A375 (cell line): ENCODE data around the gene IL17REL. TPM values are rescaled to one million over a fixed set of nuclear protein-coding genes. Genes with fewer than 3 reads are reported as not detected.

Experiments
- small RNA-seq: library from RNA; depleted of rRNA; stranded (forward); fragments of <200 nt; gene quantifications from one replicate; pipeline ENCODE3, GENCODE V24; 2014
- total RNA-seq: library from RNA; depleted of rRNA; stranded (reverse); fragments of >200 nt; shearing (Covaris generic); gene quantifications from 2 replicates; pipeline ENCODE4 v1.2.3, GENCODE V29; 2014; rRNA removed

The IL17REL gene
- total RNA-seq: not detected in 2 replicates

DNA sequence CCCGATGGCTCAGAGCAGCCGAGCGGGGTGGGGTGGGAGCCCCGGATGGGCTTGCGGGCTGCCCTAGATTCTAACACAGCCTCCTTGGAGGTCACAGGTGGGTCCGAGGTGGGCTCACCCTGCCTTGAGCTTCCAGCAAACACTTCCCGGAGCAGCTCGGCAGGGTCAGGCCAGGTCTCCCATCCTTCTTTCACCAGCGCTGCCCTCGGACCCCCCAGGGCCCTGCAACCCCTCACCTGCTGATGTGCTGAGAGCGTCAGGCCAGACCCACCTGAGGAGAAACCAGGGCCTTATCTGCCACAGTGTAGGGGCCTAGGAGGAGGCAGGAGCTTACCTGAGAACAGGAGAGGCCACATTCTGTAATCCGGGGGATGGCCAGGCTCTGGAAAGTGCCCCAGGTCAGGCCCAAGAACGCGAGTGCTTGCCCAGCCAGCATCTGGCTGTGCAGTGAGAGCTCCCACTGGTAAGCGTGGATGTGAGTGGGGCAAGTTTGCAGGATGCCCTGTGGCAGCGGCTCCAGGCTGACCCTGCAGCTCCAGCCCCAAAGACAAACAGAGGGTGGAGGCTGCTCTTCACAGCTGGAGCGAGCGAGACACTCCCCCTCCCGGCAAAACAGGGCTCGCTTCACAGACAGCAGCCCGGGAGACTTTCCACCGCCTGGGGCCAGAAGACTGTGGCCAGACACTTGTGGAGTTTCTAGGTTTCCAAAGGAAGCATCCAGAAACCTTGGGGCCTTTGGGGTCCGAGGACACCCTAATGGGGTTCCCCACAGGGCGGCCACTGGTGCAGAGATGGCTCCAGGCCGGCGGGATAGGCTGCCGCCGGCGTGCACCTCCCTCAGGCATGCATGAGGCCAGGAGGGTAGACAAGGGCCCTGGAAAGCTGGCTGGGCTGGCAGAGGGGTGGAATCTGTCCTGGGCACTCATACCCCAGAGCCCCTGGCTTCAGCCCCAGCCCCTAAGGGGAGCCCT is at the start of gene IL17REL:
TSS of gene IL17REL (minus strand) at position 555 of the 971 bp plus-strand sequence. CDS start at position 436, 119 bp downstream.

GRCh38 chr22:50058061-50058905 is 45.7 kb upstream of the IL17REL start, which contains the start of gene TTLL8:
Gene TTLL8, minus strand, starts transcription at chr22:50058298.

DNA sequence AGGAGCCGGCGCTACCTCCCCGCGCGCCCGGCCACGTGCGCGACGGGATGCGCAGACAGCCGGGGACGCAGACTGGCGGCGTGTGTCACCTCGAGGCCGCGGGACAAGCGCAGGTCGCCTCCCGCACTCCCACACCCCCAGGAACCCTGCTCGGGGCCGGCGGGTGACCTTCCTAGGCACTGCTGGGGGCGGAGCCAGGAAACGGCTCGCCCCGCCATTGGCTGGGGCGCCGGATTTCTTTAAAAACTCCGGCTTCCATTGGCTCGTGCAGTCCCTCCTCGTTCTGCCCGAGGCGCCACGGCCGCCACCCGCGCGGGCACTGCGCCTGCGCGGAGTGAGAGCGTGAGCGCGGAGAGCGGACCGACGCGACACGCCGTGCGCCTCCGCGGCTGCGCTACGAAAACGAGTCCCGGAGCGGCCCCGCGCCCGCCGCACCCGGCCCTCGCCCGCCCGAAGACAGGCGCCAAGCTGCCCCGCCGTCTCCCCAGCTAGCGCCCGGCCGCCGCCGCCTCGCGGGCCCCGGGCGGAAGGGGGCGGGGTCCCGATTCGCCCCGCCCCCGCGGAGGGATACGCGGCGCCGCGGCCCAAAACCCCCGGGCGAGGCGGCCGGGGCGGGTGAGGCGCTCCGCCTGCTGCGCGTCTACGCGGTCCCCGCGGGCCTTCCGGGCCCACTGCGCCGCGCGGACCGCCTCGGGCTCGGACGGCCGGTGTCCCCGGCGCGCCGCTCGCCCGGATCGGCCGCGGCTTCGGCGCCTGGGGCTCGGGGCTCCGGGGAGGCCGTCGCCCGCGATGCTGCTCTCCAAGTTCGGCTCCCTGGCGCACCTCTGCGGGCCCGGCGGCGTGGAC is 52.2 kb downstream of the IL17REL start, which contains the start of gene PIM3:
TSS of gene PIM3 (plus strand) at position 614 of the 846 bp plus-strand sequence. CDS start at position 790, 176 bp downstream.

Small RNAs within 50 kb of the gene (small RNA-seq; reads per million reads assigned to genes)
- gene MIR6821: not detected

Other genes starting within 250 kb of the IL17REL start
- 22.0 and 41.4 TPM in 2 replicates for gene BRD1, start 184.9 kb downstream of the IL17REL start, total RNA-seq
- gene ZBED4, start 158.9 kb downstream of the IL17REL start, total RNA-seq: 9.1 and 11.4 TPM in 2 replicates
- gene ALG12, start 94.3 kb downstream of the IL17REL start, total RNA-seq: 8.4 and 10.4 TPM in 2 replicates
- gene CRELD2, start 94.1 kb downstream of the IL17REL start, total RNA-seq: 38.8 and 42.4 TPM in 2 replicates
- gene PIM3, start 52.0 kb downstream of the IL17REL start, total RNA-seq: 74.1 and 74.3 TPM in 2 replicates
- not detected in 2 replicates for gene TTLL8, start 45.5 kb upstream of the IL17REL start, total RNA-seq
- 0.04 and 0.34 TPM in 2 replicates for gene MLC1, start 72.7 kb upstream of the IL17REL start, total RNA-seq
- 0.11 TPM in 1 of 2 replicates, not detected in the other for gene MOV10L1, start 77.2 kb upstream of the IL17REL start, total RNA-seq
- 0.68 and 0.93 TPM in 2 replicates for gene PANX2, start 158.0 kb upstream of the IL17REL start, total RNA-seq
- gene TRABD, start 173.1 kb upstream of the IL17REL start, total RNA-seq: 30.9 and 31.5 TPM in 2 replicates
- 21.1 and 21.6 TPM in 2 replicates for gene SELENOO, start 188.2 kb upstream of the IL17REL start, total RNA-seq
- 21.3 and 21.4 TPM in 2 replicates for gene TUBGCP6, start 232.3 kb upstream of the IL17REL start, total RNA-seq
- 24.9 and 29.3 TPM in 2 replicates for gene HDAC10, start 238.5 kb upstream of the IL17REL start, total RNA-seq
- gene MAPK12, start 248.9 kb upstream of the IL17REL start, total RNA-seq: 26.4 and 33.2 TPM in 2 replicates